GM12864 (cell line): ENCODE results near the gene WSB2.
"Not testable (repeated sequence)": the region's sequence is repeated elsewhere in the genome, so short reads cannot be mapped to it uniquely, and the experiment has no call there.

Source experiments
- DNase-seq: peaks from one replicate; pipeline ENCODE4 v3.0.0-alpha.2; 2011; ENCODE audit warnings: low read depth
- H3K4me3 ChIP-seq: 2 replicates; pipeline ENCODE4 v1.5.1; 2011; ENCODE audit warnings: mild to moderate bottlenecking, low read depth, low read length, control low read depth
- CTCF ChIP-seq: IDR thresholded peaks from 2 replicates; pipeline ENCODE4 v1.5.1; 2011; ENCODE audit warnings: low read depth, mild to moderate bottlenecking, moderate library complexity, low read length, control low read depth, inconsistent platforms; ENCODE audit errors: missing control alignments

WSB2 gene

DNA sequence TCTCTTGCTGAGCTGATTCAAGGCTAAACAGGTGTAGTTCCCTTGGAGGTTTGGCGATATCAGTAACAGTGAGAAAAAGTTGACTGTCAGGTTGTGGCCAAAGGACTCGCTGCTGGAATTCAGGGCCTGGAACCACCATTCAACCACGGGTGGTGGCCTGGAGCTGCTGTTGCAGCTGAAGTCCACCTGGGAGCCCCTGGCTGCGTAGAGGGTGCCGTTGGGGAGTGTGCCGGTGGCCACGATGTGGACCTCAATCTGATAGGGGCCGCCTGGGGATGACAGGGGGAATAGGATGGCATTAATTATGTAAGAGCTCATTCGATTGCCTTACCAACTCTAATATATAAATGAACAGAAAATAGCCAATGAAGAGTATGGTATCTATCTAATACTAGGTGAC, 21.2 kb upstream of the WSB2 start:
- DNase-seq, result no peak
- no peak for TF ChIP-seq CTCF
- no peak overlapping the region for H3K4me3 ChIP-seq

GRCh38 chr12:118081521-118081920, 20.5 kb upstream of the WSB2 start:
- not testable (repeated sequence) for H3K4me3 ChIP-seq, DNase-seq

GRCh38 chr12:118073768-118074167, 12.8 kb upstream of the WSB2 start:
- TF ChIP-seq CTCF, result no peak
- H3K4me3 ChIP-seq, result no peak overlapping the region
- DNase-seq, result no peak

- no peak for DNase-seq
- no peak overlapping the region for H3K4me3 ChIP-seq
- no peak for TF ChIP-seq CTCF
Observed at GRCh38 chr12:118070650-118071049, 9.7 kb upstream of the WSB2 start.

DNA sequence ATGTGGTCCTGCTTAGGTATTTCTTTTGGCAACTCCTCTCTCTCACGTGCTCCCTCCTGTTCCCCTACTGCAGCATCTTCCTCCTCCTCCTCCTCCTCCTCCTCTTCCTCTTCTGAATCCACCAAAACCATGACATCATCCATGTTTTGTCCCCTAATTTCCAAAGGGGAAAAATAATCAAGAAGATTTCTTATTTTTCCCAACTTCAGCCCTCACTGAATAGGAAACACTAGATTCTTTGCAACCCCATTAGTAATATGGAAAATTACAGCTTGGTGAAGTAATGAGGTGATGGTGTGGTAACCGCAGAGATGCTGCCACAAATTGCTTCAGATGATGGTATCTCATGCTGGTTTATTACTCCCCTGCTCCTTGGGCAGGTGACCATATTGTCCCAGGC, 7.5 kb upstream of the WSB2 start:
- DNase-seq, result no peak
- no peak for TF ChIP-seq CTCF
- no peak overlapping the region for H3K4me3 ChIP-seq

DNA sequence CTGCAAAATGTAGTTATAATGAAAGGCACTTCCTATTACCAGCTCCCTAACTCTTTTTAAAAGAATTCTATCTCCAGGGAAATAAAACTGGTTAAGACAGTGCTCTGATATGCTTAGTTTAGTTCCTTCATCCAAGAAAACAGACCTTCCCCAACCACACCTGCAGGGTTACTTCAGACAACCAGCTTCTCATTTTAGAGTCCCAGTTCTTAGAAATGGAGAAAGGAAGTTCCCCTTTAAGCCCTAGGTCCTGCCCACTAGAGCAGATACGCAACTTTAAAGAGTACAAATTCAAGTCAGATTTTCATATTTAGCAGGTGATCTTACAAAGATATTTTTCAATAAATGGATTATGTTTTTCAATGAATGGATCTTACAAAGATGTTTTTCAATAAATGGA, 4.4 kb upstream of the WSB2 start:
- no peak overlapping the region for H3K4me3 ChIP-seq
- no peak for TF ChIP-seq CTCF
- DNase-seq, result no peak

GRCh38 chr12:118064608-118065007, 3.6 kb upstream of the WSB2 start:
- peak; percentile 56 for TF ChIP-seq CTCF
- DNase-seq, result no peak
- no peak overlapping the region for H3K4me3 ChIP-seq
